Endothelial cell of umbilical vein (primary cell): ENCODE data around the gene MYO18A.

Source experiments
- EZH2 ChIP-seq: IDR thresholded peaks from 2 replicates; pipeline ENCODE4 v1.6.1; 2012; ENCODE audit warnings: borderline replicate concordance, low read depth, mild to moderate bottlenecking, moderate library complexity, low read length, inconsistent platforms; ENCODE audit not compliant: severe bottlenecking
- POLR2A ChIP-seq: IDR thresholded peaks from 2 replicates; pipeline ENCODE4 v1.6.1; 2012; ENCODE audit warnings: low read depth, mild to moderate bottlenecking, control low read depth, low read length
- TF ChIP-seq, protein P1 (sequence below), 2 donors: IDR thresholded peaks; 1 replicate in 1 of 2; 2 replicates in 1 of 2; pipeline ENCODE4 v1.5.1; 2011; ENCODE audit warnings: low read length in 2 of 2, mild to moderate bottlenecking in 2 of 2, moderate library complexity in 2 of 2, control low read depth in 1 of 2, inconsistent platforms in 1 of 2, low read depth in 1 of 2; ENCODE audit not compliant: insufficient read depth in 1 of 2; ENCODE audit errors: extremely low read depth in 1 of 2

DNA sequence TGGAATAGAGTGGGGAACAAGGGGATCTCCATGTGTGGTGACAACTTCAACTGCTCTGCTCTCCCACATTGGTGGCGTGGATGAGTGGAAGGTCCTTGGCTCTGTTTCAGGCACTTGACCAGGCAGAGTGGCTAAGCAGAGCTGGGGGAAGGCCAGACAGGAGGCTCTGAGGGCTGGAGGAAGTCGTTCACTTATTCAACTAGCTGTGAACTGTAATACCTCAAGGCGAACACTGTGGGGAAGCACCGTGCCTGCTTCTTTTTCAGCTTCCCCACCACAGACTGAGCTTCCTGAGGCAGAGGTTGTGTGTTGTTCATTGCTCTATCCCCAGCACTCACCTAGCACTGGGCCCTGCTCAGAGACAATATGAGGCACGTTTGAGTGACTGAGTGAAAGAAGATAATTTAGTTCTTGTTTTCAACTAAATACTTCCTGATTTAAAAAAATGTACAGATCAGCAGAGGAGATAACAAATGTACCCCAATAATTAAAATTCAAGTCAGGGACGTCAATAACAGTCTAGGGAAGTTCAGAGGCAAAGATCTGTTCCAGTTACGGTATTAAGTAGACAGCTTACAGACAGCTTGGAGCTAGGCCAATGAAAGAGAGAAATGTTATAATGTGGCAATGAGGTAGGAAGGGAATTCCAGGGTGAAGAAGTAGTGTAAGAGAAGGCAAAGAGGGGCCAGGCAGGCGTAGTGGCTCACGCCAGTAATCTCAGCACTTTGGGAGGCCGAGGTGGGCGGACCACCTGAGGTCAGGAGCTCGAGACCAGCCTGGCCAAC is 34.7 kb downstream of the MYO18A start:
- TF ChIP-seq POLR2A = no peak
- TF ChIP-seq, protein P1, sequence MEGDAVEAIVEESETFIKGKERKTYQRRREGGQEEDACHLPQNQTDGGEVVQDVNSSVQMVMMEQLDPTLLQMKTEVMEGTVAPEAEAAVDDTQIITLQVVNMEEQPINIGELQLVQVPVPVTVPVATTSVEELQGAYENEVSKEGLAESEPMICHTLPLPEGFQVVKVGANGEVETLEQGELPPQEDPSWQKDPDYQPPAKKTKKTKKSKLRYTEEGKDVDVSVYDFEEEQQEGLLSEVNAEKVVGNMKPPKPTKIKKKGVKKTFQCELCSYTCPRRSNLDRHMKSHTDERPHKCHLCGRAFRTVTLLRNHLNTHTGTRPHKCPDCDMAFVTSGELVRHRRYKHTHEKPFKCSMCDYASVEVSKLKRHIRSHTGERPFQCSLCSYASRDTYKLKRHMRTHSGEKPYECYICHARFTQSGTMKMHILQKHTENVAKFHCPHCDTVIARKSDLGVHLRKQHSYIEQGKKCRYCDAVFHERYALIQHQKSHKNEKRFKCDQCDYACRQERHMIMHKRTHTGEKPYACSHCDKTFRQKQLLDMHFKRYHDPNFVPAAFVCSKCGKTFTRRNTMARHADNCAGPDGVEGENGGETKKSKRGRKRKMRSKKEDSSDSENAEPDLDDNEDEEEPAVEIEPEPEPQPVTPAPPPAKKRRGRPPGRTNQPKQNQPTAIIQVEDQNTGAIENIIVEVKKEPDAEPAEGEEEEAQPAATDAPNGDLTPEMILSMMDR (IDR thresholded peaks at IDR 0.05; ENCODE audit: extremely low read depth in 1 of 2, insufficient read depth in 1 of 2, low read depth in 1 of 2, low read length in 2 of 2) = peak; percentile 58 to 66
- TF ChIP-seq EZH2 = no peak
